ENCODE data around the gene IDI1. TPM values are rescaled to one million over a fixed set of nuclear protein-coding genes. Genes with fewer than 3 reads are reported as not detected.
A peak's percentile ranks its signal among the peaks of the same experiment; 100 is the strongest.
"Not testable (repeated sequence)": the region's sequence is repeated elsewhere in the genome, so short reads cannot be mapped to it uniquely, and the experiment has no call there.

The IDI1 gene
- total and polyA plus RNA-seq, 2 of the 13 experiments (the other 11 are each of a cell fraction or from before 2014, with no cell fraction given) = 44.4 to 145 TPM

GRCh38 chr10:1009947-1010346 lies 39.0 kb downstream of the IDI1 start:
- H2AFZ ChIP-seq (ENCODE audit: low read length); DNase-seq (ENCODE audit: low spot score); H3K27me3 ChIP-seq (ENCODE audit: control insufficient read depth in 1 of 2, insufficient read depth in 2 of 2, low read length in 2 of 2); H3K9ac ChIP-seq (ENCODE audit: insufficient read depth, low read depth, low read length); H3K9me3 ChIP-seq (ENCODE audit: low read length); H4K20me1 ChIP-seq (ENCODE audit: insufficient read depth, low read length); CTCF ChIA-PET (ENCODE audit: low intra/inter-chr PET ratio, low total read pairs); intact Hi-C loops (cut with micrococcal nuclease; ENCODE audit: unreplicated experiment); H3K4me1 ChIP-seq (ENCODE audit: insufficient read depth, low read length); ATAC-seq; POLR2A ChIA-PET; BruUV-seq (replicated peaks); FAIRE-seq; H3K79me2 ChIP-seq (ENCODE audit: insufficient read depth, low read length); H3K4me3 ChIP-seq (replicated peaks in 1 of 3; ENCODE audit: insufficient read depth in 1 of 3, low read depth in 2 of 3, low read length in 3 of 3); H3K27ac ChIP-seq (ENCODE audit: extremely low read length, insufficient read depth, low read length); H3K4me2 ChIP-seq (ENCODE audit: low read depth, low read length); in situ Hi-C loops (cut with HindIII; ENCODE audit: extremely low pct_ligation_motif_present, low pct_unique_long_range_greater_than_20kb): not testable (repeated sequence)
- peaks cover 36 to 90% of the 10 kb centered on the region in 2 experiments for H3K36me3 ChIP-seq (replicated peaks in 1 of 2; ENCODE audit: control insufficient read depth in 1 of 2, insufficient read depth in 2 of 2, low read length in 2 of 2)
- TF ChIP-seq RBM22 (optimal IDR thresholded peaks at IDR 0.05; ENCODE audit: low read length) = peak; percentile 39
- WGBS (ENCODE audit: low lambda C conversion rate) = 96% methylated on average over 8 of the region's 8 CpGs

DNA sequence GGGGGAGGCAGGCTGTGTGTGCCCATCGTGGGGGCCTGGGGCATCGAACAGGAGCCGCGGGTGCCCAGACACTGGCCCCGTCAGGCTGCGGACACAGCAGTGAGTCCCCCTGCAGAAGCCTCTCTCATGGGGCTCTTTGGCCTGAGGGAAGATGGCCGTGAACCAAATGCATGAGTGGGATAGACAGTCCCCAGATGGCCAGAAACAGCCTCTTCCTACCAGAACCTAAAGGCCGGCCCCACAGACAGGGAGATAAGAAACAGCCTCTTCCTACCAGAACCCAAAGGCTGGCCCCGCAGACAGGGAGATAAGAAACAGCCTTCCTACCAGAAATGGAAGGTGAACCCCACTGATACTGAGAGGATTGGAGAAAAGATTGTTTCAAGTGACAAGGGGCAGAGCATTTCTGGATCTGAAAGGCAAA lies 39.8 kb downstream of the IDI1 start:
- ChIA-PET POLR2A (no interaction called here), CTCF (ENCODE audit: low intra/inter-chr PET ratio, low total read pairs) (no interaction called here)
- Histone ChIP-seq H3K27me3 (ENCODE audit: control insufficient read depth in 1 of 2, insufficient read depth in 2 of 2, low read length in 2 of 2) (no peaks in the 10 kb centered on the region), H3K9ac (ENCODE audit: insufficient read depth, low read depth, low read length) (no peak overlapping the region), H3K79me2 (ENCODE audit: insufficient read depth, low read length) (no peaks in the 10 kb centered on the region), H3K4me2 (ENCODE audit: low read depth, low read length) (no peak overlapping the region), H3K36me3 (replicated peaks in 1 of 2; ENCODE audit: control insufficient read depth in 1 of 2, insufficient read depth in 2 of 2, low read length in 2 of 2) (peaks cover 41 to 90% of the 10 kb centered on the region in 2 experiments), H4K20me1 (ENCODE audit: insufficient read depth, low read length) (no peaks in the 10 kb centered on the region; the same call in 1 of the 2 replicates), H3K4me3 (replicated peaks in 1 of 3; ENCODE audit: insufficient read depth in 1 of 3, low read depth in 2 of 3, low read length in 3 of 3) (no peak overlapping the region), H3K4me1 (ENCODE audit: insufficient read depth, low read length) (no peaks in the 10 kb centered on the region), H3K27ac (ENCODE audit: extremely low read length, insufficient read depth, low read length) (no peak overlapping the region), H3K9me3 (ENCODE audit: low read length) (no peaks in the 10 kb centered on the region), H2AFZ (ENCODE audit: low read length) (no peak overlapping the region)
- WGBS (ENCODE audit: low lambda C conversion rate) = 78% methylated on average over 4 of the region's 9 CpGs
- no peak for FAIRE-seq
- TF ChIP-seq ZSCAN9 (CRISPR knock-in tag; IDR thresholded peaks at IDR 0.05; ENCODE audit: borderline replicate concordance) (no peak), REXO4 (CRISPR knock-in tag; IDR thresholded peaks at IDR 0.05; ENCODE audit: borderline replicate concordance) (no peak), ZFYVE20 (CRISPR knock-in tag; IDR thresholded peaks at IDR 0.05; ENCODE audit: borderline replicate concordance, low read depth) (no peak), FOXA3 (CRISPR knock-in tag; IDR thresholded peaks at IDR 0.05) (no peak), PPARG (CRISPR knock-in tag; conservative IDR thresholded peaks at IDR 0.05) (no peak), TCF7 (IDR thresholded peaks at IDR 0.05; ENCODE audit: low read depth) (no peak), AGO2 (optimal IDR thresholded peaks at IDR 0.05; ENCODE audit: low read depth, low read length) (no peak), GLI4 (CRISPR knock-in tag; IDR thresholded peaks at IDR 0.05; ENCODE audit: borderline replicate concordance) (no peak), ZNF567 (CRISPR knock-in tag; IDR thresholded peaks at IDR 0.05; ENCODE audit: borderline replicate concordance) (no peak), GTF3A (CRISPR knock-in tag; conservative IDR thresholded peaks at IDR 0.05) (no peak), AKAP8 (CRISPR knock-in tag; IDR thresholded peaks at IDR 0.05) (no peak), RARG (CRISPR knock-in tag; IDR thresholded peaks at IDR 0.05; ENCODE audit: low read depth) (no peak), ZNF615 (CRISPR knock-in tag; IDR thresholded peaks at IDR 0.05; ENCODE audit: borderline replicate concordance) (no peak)
- intact Hi-C loops (cut with micrococcal nuclease; ENCODE audit: unreplicated experiment) = no loop called here
- BruUV-seq (replicated peaks) = no TSS peak
- DNase-seq (ENCODE audit: low spot score) = no peak
- in situ Hi-C loops (cut with HindIII; ENCODE audit: extremely low pct_ligation_motif_present, low pct_unique_long_range_greater_than_20kb) = no loop called here
- ATAC-seq = no peak
